Spleen (tissue), 7 donors: ENCODE results near the gene GAS6.

Experiments used
- CTCF ChIP-seq, 11 experiments: fragments of 200-600 bp in 7 of 11; fragments of 450-650 bp in 4 of 11; sonication (generic) in 4 of 11; IDR thresholded peaks in 8 of 11; conservative IDR thresholded peaks in 3 of 11; 1 replicate in 7 of 11; 2 replicates in 4 of 11; pipeline versions ENCODE4 v1.4.0 to v1.8.0; 2016 to 2021; ENCODE audit warnings: antibody characterized with exemption in 11 of 11, inconsistent platforms in 4 of 11, mild to moderate bottlenecking in 1 of 11
- POLR2A ChIP-seq, 3 donors: fragments of 450-650 bp; IDR thresholded peaks; one replicate each; pipeline ENCODE4 v1.5.1; 2017; ENCODE audit warnings: antibody characterized with exemption in 3 of 3, mild to moderate bottlenecking in 1 of 3
- POLR2AphosphoS5 ChIP-seq, 3 donors: sonication (generic); formaldehyde crosslinking; IDR thresholded peaks; one replicate each; pipeline ENCODE4 v1.5.1; 2017; ENCODE audit warnings: antibody characterized with exemption in 3 of 3
- donor health status: DM: no; HTN: no; CAD: no; lungs with moderate emphysema.
- donor health status: DM: no; HTN: no; CAD: no.
- donor health status: DM: no; HTN: no; CAD: no.

- TF ChIP-seq POLR2A (IDR thresholded peaks at IDR 0.05) (no peak), POLR2AphosphoS5 (IDR thresholded peaks at IDR 0.05) (no peak), CTCF (IDR thresholded peaks at IDR 0.05 in 8 of 11, conservative IDR thresholded peaks at IDR 0.05 in 3 of 11) (no peak)
Observed at GRCh38 chr13:113843063-113843654, 20.7 kb downstream of the GAS6 start.
